ENCODE results near the gene ARHGAP4. TPM values are rescaled to one million over a fixed set of nuclear protein-coding genes. Genes with fewer than 3 reads are reported as not detected.
A peak's percentile ranks its signal among the peaks of the same experiment; 100 is the strongest.

Gene ARHGAP4
- total and polyA plus RNA-seq, 10 of the 15 experiments (the other 5 are each of a cell fraction or from before 2014, with no cell fraction given), result 0.71 to 120 (median 44.3) TPM

GRCh38 chrX:153925739-153926551, at the start of gene ARHGAP4 (continued):
- TF ChIP-seq POLR2AphosphoS2 (IDR thresholded peaks at IDR 0.05; ENCODE audit: low read depth, low read length) (peak; percentile 43; the same call in 1 of the 2 replicates), TAF1 (IDR thresholded peaks at IDR 0.05; ENCODE audit: borderline replicate concordance, low read depth, low read length) (no peak), CREM (IDR thresholded peaks at IDR 0.05; ENCODE audit: low read depth) (peak; percentile 53), SMAD5 (IDR thresholded peaks at IDR 0.05; ENCODE audit: low read depth) (peak; percentile 89), POLR2A (IDR thresholded peaks at IDR 0.05; ENCODE audit: low read depth, low read length) (peak; percentile 71), IKZF1 (conservative IDR thresholded peaks at IDR 0.05) (peak; percentile 67), TCF3 (IDR thresholded peaks at IDR 0.05; ENCODE audit: borderline replicate concordance, insufficient read depth, low read depth, low read length) (no peak), PML (IDR thresholded peaks at IDR 0.05; ENCODE audit: low read length) (peak; percentile 65; the same call in 1 of the 2 replicates), NR2F1 (conservative IDR thresholded peaks at IDR 0.05) (peak; percentile 55; the same call in 1 of the 2 replicates), MAX (IDR thresholded peaks at IDR 0.05; ENCODE audit: low read depth, low read length) (peak; percentile 28), SPI1 (IDR thresholded peaks at IDR 0.05; ENCODE audit: borderline replicate concordance, insufficient read depth, low read depth, low read length) (no peak), YY1 (IDR thresholded peaks at IDR 0.05; ENCODE audit: low read depth, low read length) (peak; percentile 80), NR2C1 (IDR thresholded peaks at IDR 0.05) (peak; percentile 67), TCF12 (IDR thresholded peaks at IDR 0.05; ENCODE audit: low read depth, low read length) (0 out of 2 replicates have a peak, but pooled peaks have one; percentile 8), GATAD2B (conservative IDR thresholded peaks at IDR 0.05; ENCODE audit: low read depth) (0 out of 2 replicates have a peak, but pooled peaks have one; percentile 70), IRF5 (IDR thresholded peaks at IDR 0.05; ENCODE audit: borderline replicate concordance) (no peak), HDAC6 (IDR thresholded peaks at IDR 0.05; ENCODE audit: unreplicated experiment) (no peak), LARP7 (IDR thresholded peaks at IDR 0.05) (0 out of 2 replicates have a peak, but pooled peaks have one; percentile 88), EGR1 (IDR thresholded peaks at IDR 0.05; ENCODE audit: borderline replicate concordance in 1 of 2, low read depth in 2 of 2, low read length in 2 of 2) (peak in 1 of 2 experiments; percentile 29; a peak in 1 of 3 replicates), POLR2AphosphoS5 (IDR thresholded peaks at IDR 0.05; ENCODE audit: low read length) (peak; percentile 80)

Data from GM12878 (cell line).